GM18870 (cell line): ENCODE results near the gene ZNF608.
A peak's percentile ranks its signal among the peaks of the same experiment; 100 is the strongest.

Source experiments
- ATAC-seq: cut with Tn5 transposase; IDR thresholded peaks from one replicate; pipeline ENCODE4 v1.9.1; 2021; ENCODE audit warnings: moderate library complexity; ENCODE audit not compliant: unreplicated experiment

ZNF608 gene

DNA sequence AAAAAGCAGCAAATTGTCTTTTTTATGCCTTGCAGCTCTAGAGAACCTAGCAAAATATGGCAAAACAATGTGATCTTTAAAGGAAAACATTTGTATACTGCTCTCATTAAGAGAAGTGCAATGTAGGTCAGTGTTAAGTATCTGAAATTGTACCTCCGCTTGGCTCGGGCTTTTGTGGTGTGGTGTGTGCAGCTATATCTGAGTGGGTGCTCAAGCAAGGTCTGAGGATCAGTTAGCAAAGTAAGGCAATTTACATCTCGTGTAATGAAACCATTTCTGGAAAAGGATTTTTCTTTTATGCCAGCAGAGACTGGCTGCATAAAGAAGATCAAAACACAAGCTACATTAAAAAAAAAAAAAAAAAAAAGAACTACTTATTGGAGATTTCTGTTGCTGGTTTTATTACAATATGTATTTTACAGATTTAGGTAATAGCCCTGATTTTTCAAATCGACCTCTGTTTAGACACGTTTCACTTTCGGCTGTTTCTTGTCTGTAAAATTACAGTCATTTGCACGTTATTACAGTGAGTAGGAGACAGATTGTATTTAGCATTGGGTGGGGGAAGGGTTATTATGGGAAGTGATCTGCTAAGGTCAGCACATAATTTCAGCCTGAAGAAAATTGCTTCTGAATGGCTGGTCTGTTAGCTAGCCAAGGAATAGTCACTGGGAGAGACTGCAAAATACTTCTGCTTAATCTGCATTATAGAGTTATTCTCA, 7.9 kb upstream of the ZNF608 start:
- no peak for ATAC-seq

DNA sequence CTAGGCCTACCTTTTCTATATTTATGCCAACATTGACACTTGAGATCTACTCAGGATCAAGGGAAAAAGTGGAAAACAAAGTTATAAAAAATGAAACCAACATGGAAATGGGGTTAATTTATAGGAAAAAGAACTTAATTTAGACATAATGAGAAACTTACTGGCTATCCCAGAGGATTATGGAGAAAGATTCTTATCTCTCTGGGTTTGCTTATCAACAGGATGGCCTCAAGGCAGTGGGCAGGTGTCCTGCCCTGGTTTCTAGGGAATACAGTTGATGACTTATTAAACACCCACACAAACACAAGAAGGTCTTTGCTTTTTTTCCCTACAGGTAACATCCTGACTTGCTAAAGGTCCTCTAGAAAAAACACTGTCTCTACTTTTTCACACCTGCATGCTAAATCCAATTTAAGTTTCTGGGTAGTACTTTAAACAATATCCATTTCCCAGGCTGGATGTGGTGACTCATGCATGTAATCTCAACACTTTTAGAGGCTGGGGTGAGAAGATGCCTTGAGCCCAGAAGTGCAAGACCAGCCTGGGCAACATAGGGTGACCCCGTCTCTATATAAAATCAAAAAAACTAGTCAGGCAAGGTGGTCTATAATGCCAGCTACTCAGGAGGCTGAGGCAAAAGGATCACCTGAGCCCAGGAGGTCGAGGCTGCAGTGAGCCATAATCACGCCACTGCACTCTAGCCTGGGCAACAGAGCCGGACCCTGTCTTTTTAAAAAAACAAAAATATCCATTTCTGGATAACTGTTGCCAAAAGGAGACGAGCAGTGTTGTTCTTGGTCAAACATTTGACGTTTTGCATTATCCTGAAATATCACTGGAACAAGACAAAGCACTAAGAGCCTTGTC, 6.6 kb upstream of the ZNF608 start:
- ATAC-seq, result no peak

DNA sequence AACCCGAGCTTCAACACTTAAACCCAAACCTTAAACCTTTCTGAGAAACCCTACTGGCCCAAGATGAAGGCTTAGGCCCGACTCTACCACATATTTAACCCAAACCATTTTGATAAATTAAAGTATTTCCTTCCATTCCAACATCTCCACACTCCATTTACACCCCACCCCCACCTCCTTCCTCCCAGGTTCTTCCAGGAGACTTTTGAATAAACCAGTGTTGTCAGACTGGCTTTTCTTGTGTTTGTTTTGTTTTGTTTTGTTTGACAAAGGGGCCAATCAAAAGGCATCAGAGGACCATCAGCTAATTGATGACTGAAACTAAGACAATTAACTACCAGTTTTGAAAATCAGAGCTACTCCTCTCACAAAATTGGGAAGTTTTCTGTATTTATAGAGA, 4.6 kb upstream of the ZNF608 start:
- ATAC-seq, result no peak

DNA sequence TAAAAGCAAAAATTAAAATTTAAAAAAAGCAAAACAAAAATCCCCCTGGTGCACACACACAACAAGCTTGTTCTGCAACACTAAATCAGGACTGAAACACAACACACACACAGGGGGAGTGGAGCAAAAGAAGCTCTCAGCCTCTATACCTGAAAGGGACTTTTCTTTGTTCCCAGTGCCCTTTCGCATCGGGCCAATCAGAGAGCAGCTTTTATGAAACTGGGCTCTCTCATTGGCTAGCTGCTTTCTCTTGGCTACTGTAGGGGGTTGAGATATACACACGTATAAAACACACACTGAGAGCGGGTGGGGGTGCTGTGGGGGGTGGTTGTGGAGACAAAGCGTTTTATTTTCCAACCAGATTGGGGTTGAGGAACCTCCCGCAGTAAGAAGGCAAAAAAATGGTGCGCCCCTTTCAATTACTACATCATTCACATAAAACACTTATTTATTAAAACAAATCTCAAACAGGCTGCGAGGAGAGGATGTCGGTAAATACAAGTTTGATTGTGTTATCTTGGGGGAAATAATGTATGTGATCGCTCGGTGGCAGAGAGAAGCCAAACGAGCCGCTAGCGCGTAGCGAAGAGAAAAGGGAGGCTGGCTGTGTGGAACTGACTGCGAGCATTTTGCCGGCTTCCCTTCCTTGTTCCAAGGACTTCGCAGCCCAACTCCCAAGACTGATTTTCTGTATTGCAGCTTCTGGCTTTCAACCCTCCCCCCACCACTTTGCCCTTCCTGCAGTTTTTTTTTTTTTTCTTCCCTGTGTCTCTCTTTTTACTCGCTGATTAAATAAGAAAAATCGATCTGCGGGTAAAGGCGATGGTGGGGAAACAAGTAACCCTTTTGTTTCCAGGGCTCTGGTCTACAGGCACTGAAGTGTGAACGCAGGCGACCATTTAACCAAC, 2.5 kb upstream of the ZNF608 start:
- peak; percentile 85 for ATAC-seq

DNA sequence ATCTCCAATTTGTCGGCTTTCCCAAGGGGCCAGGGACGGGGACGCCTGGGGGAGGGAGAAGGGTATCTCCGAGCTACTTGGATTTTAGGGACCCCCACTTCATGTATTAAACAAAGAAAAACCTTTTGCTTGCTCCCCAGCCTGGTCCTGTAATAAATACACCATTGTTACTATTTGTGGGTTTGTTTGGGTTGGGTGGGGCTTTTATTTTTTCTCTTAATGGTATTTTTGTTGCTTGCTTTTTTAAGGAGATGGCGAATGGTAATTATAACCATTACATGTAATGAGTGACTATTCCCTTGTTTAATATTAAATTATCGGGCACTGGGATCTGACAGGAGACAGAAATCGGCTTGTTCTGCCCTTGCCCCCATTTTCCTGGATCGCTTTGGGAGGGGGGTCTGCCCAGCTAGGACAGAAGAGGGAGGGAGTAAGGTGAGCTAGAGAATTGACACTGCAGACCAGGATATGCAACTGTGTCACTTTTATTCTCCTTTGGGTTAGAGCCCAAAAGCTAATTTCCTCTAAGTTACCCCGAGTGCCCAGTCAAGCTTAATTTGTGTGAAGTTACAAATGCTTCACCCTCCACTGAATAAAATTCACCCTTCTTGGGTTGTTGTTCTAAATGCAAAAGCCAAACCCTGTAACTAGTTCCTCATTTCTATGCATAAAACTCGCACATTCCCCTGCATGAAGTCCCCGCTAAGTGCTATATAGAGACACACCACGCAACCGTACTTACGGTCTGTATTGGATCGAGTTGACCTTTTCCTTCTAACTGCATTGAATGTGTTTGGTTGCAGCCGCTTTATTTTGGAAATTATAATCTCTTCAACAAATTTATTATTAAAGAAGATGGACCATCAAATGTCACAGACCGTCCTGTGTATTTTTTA, 1.6 kb upstream of the ZNF608 start:
- peak; percentile 42 for ATAC-seq

DNA sequence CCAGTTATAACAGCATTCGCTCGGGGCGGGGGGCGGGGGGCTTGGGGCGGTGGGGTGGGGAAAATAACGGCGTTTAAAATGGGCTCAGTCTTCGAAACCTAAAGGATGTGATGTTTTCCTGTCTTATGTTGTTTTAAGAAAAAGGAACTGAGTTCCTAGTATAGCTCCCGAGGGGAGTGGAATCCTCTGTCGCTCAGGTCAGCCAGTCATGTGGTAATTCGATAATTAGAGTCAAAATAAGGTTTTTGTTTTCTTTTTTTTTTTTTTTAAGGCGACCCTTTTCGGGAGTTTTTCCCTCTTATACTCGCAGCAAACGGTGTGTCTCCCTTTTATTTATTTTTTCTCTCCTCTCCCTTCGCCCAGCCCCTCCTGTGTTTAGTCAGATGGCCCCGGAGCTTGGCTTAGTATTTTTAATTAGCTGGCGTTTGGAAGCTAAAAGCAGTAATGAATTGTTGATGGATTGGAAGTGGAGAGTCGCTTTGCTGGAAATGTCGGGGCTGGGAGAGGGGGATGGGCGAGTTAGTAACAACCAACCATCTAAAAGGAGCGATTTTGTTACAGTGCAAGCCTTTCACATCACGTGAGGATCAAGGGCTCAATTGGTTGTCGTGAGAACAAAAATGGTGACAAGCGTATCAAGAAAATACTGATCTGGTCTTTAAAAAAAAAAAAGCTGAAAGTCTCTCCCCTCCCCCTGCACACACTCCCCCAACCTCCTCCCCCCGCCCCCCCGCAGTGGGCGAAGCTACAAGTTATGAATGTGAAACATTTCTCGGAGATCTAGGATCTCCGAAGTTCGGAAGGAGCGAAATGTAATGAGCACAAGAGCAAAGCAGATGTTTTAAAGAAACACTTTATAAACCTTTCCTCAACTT, 714 bp upstream of the ZNF608 start:
- peak; percentile 30 for ATAC-seq

DNA sequence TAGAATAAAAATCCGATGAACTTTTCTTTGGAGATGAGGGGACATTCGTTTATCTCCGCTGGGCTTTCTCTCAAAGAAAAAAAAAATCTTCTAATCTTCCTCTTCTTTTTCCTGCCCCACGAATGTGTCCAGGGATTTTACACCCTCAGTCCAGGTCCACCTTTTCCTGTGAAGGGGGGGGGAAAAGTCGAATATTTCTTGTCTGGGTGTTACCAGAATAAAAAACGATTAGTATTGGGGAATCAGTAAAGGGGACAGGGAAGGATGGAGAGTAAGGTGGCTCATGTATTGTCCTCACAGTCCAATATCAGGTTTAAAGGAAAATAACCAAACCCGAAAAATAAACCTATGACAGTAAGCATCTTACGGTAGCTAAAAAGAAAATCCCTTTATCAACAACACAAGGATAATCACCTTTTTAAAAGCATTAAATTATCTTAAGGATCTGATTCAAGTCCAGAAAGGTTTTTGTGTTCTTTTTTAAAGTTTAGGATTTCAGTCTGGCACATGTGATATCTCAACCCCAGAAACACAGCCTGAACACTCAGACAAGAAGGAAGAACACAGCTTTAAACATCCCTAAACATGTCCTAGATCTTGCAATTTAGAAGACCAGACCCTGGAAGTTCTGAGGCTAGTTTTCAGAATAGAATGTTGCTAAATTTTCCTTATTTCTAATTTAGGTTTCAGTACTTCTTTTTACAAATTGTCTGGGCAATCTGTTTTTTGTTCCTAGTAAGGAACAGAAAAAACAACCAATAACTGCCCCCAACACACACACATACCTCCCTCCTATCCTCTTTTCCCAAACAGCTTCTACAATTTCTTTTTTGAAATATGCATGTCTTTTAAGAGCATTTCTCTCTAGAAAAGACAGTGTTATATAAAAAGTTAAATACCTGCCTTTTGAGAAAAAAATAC, 1.2 kb downstream of the ZNF608 start:
- ATAC-seq, result no peak

DNA sequence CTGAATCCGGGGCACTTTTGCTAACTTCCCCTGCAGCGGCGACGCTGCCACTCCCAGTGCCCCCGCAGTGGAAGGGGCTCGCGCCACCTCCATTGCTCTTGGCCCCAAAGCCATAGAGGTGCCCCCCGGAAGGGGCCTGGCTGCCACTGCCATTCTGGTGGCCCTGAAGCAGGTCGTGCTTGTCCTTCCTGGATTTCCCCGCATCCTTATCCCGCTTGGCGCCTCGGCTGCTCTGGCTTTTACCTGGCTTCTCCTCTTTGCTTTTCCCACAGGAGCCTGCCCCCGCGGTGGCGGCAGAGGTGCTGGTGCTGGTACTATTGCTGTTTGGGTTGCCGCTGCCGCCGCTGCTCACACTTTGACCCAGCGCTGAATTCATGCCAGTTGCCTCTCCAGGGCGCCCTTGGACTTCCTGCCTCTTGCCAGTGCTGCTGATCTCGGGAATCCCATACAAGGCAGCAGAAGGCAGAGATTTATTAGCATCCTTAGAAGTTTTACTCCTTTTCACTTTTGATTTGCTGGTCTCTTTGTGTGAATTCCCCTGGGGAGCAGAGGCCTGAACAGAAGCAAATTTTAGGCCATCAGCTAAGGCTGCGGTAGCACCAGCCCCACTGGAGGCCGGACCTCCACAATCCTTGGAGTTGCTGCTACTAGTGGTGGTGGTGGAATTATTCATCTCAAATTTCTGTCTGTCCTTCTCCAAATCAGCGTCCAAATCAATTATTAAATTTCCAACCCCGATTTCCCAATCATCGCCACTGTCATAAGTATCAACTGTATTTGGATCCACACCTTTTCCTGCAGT, 2.1 kb downstream of the ZNF608 start:
- ATAC-seq, result no peak

DNA sequence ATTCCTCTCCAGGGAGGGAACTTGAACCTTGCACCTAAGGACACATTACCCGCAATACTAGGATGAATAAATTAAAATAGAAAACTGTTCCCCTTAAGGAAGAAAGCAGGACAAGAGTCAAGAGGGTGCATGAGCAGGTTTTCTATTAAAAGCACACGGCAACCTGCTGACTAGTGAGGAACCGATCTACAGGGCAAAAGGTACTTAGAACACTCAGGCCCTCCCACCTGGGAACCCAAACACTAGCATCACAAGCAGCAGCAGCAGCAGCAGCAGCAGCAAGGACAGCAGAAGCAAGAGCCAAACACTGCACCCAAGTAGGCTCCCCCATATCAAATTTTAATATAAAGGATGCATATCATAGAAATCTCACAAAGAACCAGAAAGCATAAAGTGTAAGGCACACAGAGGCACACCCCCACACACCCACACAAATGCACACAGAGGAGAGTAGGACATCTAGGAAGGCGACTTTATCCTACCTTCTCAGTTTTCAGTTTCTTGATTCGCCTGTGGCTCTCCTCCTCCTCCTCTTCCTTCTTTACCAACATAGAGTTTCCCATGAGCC, 2.8 kb downstream of the ZNF608 start:
- ATAC-seq, result no peak

DNA sequence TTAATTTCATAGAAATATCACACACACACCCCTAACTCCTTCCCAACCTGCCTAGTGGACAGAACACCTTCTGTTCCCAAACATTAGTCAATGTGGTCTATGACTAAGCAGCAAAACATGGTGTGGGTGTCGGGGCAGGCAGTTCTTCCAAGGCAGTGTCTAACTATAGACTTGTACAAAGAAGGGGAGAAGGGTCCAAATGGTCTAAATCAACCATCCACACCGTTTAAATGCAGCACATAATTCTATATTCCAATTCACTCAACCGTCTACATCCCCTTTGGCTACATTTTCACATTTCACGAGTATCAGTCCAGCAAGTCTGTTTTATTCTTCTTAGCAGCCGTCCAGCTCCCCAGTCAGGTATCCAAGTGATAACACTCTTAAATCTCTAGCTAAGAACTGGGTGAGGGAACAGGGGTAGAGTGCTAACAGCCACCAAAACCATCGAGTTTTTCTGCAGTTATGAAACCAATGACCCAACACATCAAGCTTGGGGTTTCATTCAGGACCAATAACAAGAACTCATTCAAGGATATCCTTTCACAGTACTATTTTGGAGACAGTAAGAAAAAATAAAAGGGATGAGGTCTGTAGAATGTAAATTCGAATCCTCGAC, 3.3 kb downstream of the ZNF608 start:
- no peak for ATAC-seq

DNA sequence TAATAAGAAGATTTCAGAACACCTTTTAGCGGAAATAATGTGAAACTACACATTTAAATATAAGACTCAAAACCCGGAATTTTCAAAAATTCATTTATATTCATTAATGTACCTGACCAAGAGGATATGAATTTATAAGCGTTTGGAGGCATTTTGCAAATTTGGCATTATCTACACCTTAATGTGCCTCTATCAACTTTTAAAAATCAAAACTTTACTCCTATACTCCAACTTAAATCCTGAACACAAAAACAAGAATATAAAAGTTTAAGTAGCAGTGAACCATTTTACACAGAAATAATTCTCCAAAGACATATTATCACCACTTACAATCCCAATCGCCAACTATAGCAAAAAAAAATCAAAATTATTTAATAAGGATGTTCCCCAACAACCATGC, 3.9 kb downstream of the ZNF608 start:
- no peak for ATAC-seq

DNA sequence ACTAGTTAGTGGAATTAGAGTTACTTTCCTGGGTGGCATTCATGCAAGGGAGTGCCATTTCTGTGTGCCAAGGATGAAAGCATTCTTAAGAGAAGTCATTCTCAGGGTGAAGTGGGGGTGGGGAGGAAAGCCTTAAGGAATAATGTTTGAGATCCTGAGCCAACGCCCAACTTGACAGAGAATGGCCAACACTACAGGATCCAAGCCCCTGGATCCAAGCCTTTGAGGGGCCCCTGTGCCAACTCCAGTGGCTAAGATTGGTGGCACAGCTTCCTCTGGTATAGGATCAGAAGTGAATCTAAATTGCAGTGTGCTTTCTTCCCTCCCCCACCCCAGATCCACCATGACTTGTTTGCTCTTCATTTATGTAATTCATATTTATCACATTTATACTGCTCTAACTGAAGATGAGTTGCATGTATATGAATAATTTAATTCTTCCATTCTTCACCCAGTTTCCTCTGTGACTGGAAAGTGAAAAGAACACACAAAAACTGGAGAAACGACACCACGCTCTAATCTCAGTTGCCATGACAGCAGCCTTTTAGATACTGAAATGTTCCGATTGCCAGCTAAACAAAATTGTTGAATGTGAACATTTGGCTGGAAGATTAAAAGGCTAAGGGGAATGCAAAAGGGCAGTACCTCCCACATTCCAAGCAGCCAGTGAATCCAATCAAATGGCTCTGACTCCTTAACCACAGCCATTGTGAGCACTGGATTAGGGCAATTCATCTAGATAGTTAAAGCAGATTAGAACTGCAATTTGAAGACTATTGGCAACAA, 4.5 kb downstream of the ZNF608 start:
- no peak for ATAC-seq

DNA sequence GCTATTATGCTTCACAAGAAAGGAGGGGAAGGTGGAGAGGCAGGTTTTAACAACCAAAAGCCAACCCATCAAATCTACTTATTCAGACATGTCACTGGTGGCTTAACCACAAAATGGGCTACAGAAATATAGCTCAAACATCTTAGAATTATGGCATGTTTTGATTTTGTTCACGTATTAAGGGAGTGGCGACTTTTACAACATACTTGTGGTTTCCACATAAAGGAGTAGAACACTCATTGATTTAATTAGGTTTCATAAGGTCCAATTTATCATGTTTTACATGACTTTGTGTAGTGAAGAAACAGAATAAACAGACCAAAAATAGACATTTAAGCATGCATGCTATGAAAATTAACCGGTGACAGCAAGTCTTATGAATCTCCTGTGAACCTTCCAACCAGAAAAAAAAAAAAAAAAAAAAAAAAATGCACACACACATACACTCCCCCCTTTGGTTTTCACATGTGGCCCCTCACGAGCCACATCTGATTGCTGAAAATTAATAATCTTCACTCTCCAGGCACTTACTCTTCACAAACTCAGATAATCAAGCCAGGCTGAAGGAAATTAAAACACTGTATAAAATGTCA, 5.4 kb downstream of the ZNF608 start:
- ATAC-seq, result no peak

DNA sequence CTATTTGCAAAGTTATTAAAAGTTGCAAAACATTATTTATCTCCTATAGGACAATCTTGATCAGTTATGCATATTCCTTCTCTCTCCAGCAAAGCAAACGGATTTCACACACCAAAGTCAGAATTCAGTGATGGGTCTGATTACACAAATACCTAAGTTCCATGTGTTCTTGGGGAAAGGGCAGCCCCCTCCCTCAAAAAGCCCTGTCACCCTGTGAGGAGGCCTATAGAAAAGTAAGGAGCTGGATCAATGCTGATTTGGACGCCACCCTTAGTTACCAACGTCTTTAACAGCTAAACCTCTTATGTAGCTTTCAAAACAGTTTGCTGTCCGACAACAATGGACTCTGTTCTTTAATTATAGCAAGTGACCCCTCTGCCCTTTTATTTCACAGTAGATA, 6.4 kb downstream of the ZNF608 start:
- no peak for ATAC-seq

DNA sequence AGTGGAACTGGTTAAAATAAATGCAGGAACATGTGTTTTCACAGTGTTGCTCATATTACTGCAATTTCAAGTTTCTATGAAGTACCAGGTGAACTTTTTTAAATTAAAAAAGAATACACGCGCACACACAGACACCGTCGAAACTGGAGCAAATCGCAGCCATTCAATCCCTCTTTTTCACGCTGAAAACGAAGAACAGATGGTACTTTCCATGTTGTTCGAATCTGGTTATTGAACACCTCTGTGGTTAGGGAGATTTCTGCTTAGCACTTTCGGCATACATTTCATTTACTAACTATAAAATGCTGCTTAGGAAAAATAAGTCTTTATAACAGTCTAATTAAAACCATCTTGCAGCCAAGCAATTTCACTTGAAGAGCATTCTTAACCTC, 6.8 kb downstream of the ZNF608 start:
- no peak for ATAC-seq
